Subcutaneous abdominal adipose tissue (tissue), 5 donors: Measurements from ENCODE around the gene AIRE.

Experiments used
- H3K27ac ChIP-seq: one replicate; pipeline ENCODE4 v1.7.0; 2013; ENCODE audit warnings: low read depth, mild to moderate bottlenecking, inconsistent platforms, low read length, moderate library complexity
- H3K27me3 ChIP-seq, 5 donors: one replicate each; pipeline ENCODE4 v1.7.0; 2013; ENCODE audit warnings: low read length in 5 of 5, inconsistent platforms in 1 of 5; ENCODE audit not compliant: control insufficient read depth in 5 of 5, insufficient read depth in 4 of 5
- H3K36me3 ChIP-seq, 5 donors: one replicate each; pipeline ENCODE4 v1.7.0; 2013; ENCODE audit warnings: low read length in 5 of 5; ENCODE audit not compliant: control insufficient read depth in 5 of 5, insufficient read depth in 5 of 5
- H3K4me1 ChIP-seq, 5 donors: one replicate each; pipeline ENCODE4 v1.7.0; 2013; ENCODE audit warnings: low read length in 5 of 5, mild to moderate bottlenecking in 3 of 5, moderate library complexity in 1 of 5; ENCODE audit not compliant: control insufficient read depth in 5 of 5, insufficient read depth in 5 of 5
- H3K4me3 ChIP-seq, 5 donors: one replicate each; pipeline ENCODE4 v1.7.0; 2013; ENCODE audit warnings: low read length in 5 of 5, low read depth in 1 of 5
- H3K9ac ChIP-seq, 5 donors: one replicate each; pipeline ENCODE4 v1.7.0; 2013; ENCODE audit warnings: low read length in 5 of 5, mild to moderate bottlenecking in 4 of 5, moderate library complexity in 3 of 5
- H3K9me3 ChIP-seq, 5 donors: one replicate each; pipeline ENCODE4 v1.7.0; 2013; ENCODE audit warnings: low read length in 5 of 5; ENCODE audit not compliant: control insufficient read depth in 5 of 5
- donor health status: healthy.
- donor health status: healthy.
- donor health status: healthy.
- donor health status: healthy.
- donor health status: healthy.

Gene AIRE

GRCh38 chr21:44315691-44316203, 30.1 kb downstream of the AIRE start:
- H3K27me3 ChIP-seq: no peaks in the 10 kb centered on the region
- peaks cover 0 to 98% (median 92%) of the 10 kb centered on the region in 5 donors for H3K36me3 ChIP-seq
- H3K9me3 ChIP-seq: no peaks in the 10 kb centered on the region
- H3K27ac ChIP-seq: no peak overlapping the region
- no peaks in the 10 kb centered on the region for H3K4me1 ChIP-seq
- no peak overlapping the region for H3K4me3 ChIP-seq
- no peak overlapping the region for H3K9ac ChIP-seq

- Histone ChIP-seq H3K4me1 (no peaks in the 10 kb centered on the region), H3K4me3 (no peak overlapping the region), H3K36me3 (peaks cover 0 to 97% (median 89%) of the 10 kb centered on the region in 5 donors), H3K9ac (no peak overlapping the region), H3K27me3 (no peaks in the 10 kb centered on the region), H3K27ac (no peak overlapping the region), H3K9me3 (no peaks in the 10 kb centered on the region)
Measured at GRCh38 chr21:44316277-44316900, 30.7 kb downstream of the AIRE start.

GRCh38 chr21:44317241-44317782, 31.6 kb downstream of the AIRE start:
- H3K27ac ChIP-seq: no peak overlapping the region
- peaks cover 0 to 97% (median 89%) of the 10 kb centered on the region in 5 donors for H3K36me3 ChIP-seq
- no peaks in the 10 kb centered on the region for H3K27me3 ChIP-seq
- no peaks in the 10 kb centered on the region for H3K9me3 ChIP-seq
- no peaks in the 10 kb centered on the region for H3K4me1 ChIP-seq
- H3K4me3 ChIP-seq: no peak overlapping the region
- H3K9ac ChIP-seq: no peak overlapping the region

GRCh38 chr21:44317871-44318270, 32.2 kb downstream of the AIRE start:
- no peaks in the 10 kb centered on the region for H3K9me3 ChIP-seq
- peaks cover 0 to 97% (median 89%) of the 10 kb centered on the region in 5 donors for H3K36me3 ChIP-seq
- no peaks in the 10 kb centered on the region for H3K4me1 ChIP-seq
- no peak overlapping the region for H3K9ac ChIP-seq
- no peak overlapping the region for H3K4me3 ChIP-seq
- no peaks in the 10 kb centered on the region for H3K27me3 ChIP-seq
- no peak overlapping the region for H3K27ac ChIP-seq

DNA sequence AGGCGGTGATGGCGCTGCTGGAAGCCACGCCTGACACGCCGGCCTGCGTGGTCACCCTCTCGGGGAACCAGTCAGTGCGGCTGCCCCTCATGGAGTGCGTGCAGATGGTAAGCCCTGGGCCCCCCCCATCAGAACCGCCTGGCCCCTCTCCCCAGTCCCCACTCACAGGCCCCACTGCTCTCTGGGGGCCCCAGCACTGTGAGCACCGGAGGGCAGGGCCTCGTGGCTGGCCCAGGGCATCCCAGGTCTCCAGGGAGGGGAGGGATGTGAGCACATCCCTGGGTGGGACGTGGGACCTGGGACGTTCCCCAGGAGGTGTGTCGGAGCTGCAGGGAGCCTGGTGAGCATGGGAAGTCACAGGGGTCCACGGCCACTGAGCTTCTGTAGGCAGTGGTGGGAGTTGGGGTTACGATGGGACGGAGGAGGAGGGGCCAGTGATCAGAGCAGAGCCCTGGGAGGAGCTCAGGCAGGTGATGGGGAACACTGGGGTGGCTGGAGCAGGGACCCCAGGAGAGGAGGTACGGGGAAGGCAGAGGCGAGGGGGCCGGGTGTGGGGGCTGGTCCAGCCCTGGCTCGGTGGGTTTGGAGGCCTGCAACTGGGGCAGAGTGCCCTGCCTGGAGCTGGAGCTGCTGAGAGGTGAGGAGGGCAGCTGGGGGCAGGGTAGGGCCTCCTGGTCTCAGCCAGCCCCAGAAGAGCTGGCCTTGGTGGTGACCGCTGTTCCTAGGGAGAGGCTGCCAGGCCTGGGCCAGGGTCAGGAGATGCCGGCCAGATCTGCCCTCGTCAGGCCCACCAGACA, 33.0 kb downstream of the AIRE start:
- Histone ChIP-seq H3K9ac (no peak overlapping the region), H3K36me3 (peaks cover 0 to 97% (median 84%) of the 10 kb centered on the region in 5 donors), H3K27me3 (no peaks in the 10 kb centered on the region), H3K9me3 (no peaks in the 10 kb centered on the region), H3K4me1 (no peaks in the 10 kb centered on the region), H3K4me3 (no peak overlapping the region), H3K27ac (no peak overlapping the region)

GRCh38 chr21:44319407-44320065, 33.9 kb downstream of the AIRE start:
- Histone ChIP-seq H3K9me3 (no peaks in the 10 kb centered on the region), H3K27me3 (no peaks in the 10 kb centered on the region), H3K4me1 (no peaks in the 10 kb centered on the region), H3K4me3 (no peak overlapping the region), H3K36me3 (peaks cover 0 to 99% (median 89%) of the 10 kb centered on the region in 5 donors), H3K27ac (no peak overlapping the region), H3K9ac (no peak overlapping the region)

- Histone ChIP-seq H3K4me3 (no peak overlapping the region), H3K9ac (no peak overlapping the region), H3K27me3 (no peaks in the 10 kb centered on the region), H3K27ac (no peak overlapping the region), H3K36me3 (peaks cover 0 to 99% (median 91%) of the 10 kb centered on the region in 5 donors), H3K9me3 (no peaks in the 10 kb centered on the region), H3K4me1 (no peaks in the 10 kb centered on the region)
Measured at GRCh38 chr21:44320847-44321246, 35.2 kb downstream of the AIRE start.

GRCh38 chr21:44321846-44322450, 36.3 kb downstream of the AIRE start:
- Histone ChIP-seq H3K9me3 (no peaks in the 10 kb centered on the region), H3K36me3 (peaks cover 0 to 98% (median 89%) of the 10 kb centered on the region in 5 donors), H3K4me3 (no peak overlapping the region), H3K27me3 (no peaks in the 10 kb centered on the region), H3K4me1 (no peaks in the 10 kb centered on the region), H3K27ac (no peak overlapping the region), H3K9ac (no peak overlapping the region)

DNA sequence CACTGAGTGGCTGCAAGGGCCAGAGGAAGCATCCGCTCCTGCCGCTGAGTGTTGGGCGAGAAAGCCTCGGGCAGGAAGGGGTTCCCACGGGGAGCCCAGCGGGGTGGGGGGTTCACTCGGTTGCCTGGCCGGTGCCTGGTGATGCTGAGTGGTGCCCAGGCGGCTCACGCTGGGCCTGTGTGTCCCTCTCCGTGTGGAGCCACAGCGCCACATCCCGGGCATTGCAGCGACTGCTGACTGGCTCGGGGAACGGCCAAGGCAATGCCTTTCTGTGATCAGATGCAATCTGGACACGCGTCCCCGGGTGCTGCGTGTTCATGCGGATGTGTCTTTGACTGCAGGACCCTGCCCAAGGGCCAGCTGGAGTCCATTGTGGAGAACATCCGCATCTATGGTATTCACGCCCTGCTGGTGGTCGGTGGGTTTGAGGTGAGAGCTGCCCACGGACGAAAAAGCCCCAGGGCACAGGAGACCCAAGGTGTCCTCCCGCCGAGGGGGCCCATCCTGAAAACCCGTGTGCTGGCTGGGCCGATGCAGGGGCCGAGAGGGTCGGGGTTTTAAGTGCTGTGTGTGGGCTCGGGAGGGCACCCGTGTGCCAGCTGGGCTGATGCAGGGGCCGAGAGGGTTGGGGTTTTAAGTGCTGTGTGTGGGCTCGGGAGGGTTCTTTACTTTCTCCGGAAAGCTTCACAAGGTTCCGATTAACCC, 37.1 kb downstream of the AIRE start:
- Histone ChIP-seq H3K9me3 (no peaks in the 10 kb centered on the region), H3K36me3 (peaks cover 0 to 98% (median 89%) of the 10 kb centered on the region in 5 donors), H3K4me1 (no peaks in the 10 kb centered on the region), H3K27ac (no peak overlapping the region), H3K4me3 (no peak overlapping the region), H3K27me3 (no peaks in the 10 kb centered on the region), H3K9ac (no peak overlapping the region)
